Measurements from ENCODE around the gene ITGBL1.

The ITGBL1 gene

GRCh38 chr13:101452519-101453485 is at the start of gene ITGBL1:
Gene ITGBL1 (plus strand): TSS chr13:101452675. CDS start chr13:101452834, 159 bp downstream.
- DNase-seq (ENCODE audit: low spot score): no peak

- no peak for DNase-seq (ENCODE audit: low spot score)
These were observed 45.7 kb upstream of the ITGBL1 start for GRCh38 chr13:101406791-101407190.

GRCh38 chr13:101408154-101408553 is 44.3 kb upstream of the ITGBL1 start:
- DNase-seq (ENCODE audit: low spot score): no peak

- no peak for DNase-seq (ENCODE audit: low spot score)
These were observed 43.4 kb upstream of the ITGBL1 start for GRCh38 chr13:101408992-101409656.

- DNase-seq (ENCODE audit: low spot score): no peak
These were observed 40.4 kb upstream of the ITGBL1 start for GRCh38 chr13:101412076-101412475.

GRCh38 chr13:101415358-101416174 is 36.9 kb upstream of the ITGBL1 start:
- no peak for DNase-seq (ENCODE audit: low spot score)

GRCh38 chr13:101416181-101417042 is 36.1 kb upstream of the ITGBL1 start, which contains the start of gene NALCN:
Gene NALCN (minus strand): TSS chr13:101416508. CDS start chr13:101399126, 17,382 bp downstream.
- no peak for DNase-seq (ENCODE audit: low spot score)

- DNase-seq (ENCODE audit: low spot score): no peak
These were observed 35.5 kb upstream of the ITGBL1 start for GRCh38 chr13:101417043-101417406.

GRCh38 chr13:101417501-101417900 is 35.0 kb upstream of the ITGBL1 start:
- DNase-seq (ENCODE audit: low spot score): no peak

GRCh38 chr13:101423872-101424271 is 28.6 kb upstream of the ITGBL1 start:
- no peak for DNase-seq (ENCODE audit: low spot score)

GRCh38 chr13:101424381-101425155 is 27.9 kb upstream of the ITGBL1 start:
- DNase-seq (ENCODE audit: low spot score): no peak

- DNase-seq (ENCODE audit: low spot score): no peak
These were observed 27.4 kb upstream of the ITGBL1 start for GRCh38 chr13:101425156-101425471.

GRCh38 chr13:101425623-101426022 is 26.9 kb upstream of the ITGBL1 start:
- DNase-seq (ENCODE audit: low spot score): no peak

- DNase-seq (ENCODE audit: low spot score): no peak
These were observed 22.7 kb upstream of the ITGBL1 start for GRCh38 chr13:101429733-101430132.

GRCh38 chr13:101433895-101434294 is 18.6 kb upstream of the ITGBL1 start:
- DNase-seq (ENCODE audit: low spot score): no peak

- no peak for DNase-seq (ENCODE audit: low spot score)
These were observed 18.0 kb upstream of the ITGBL1 start for GRCh38 chr13:101434486-101434885.

- DNase-seq (ENCODE audit: low spot score): no peak
These were observed 4.6 kb upstream of the ITGBL1 start for GRCh38 chr13:101447852-101448251.

GRCh38 chr13:101449790-101450748 is 2.4 kb upstream of the ITGBL1 start:
- DNase-seq (ENCODE audit: low spot score): no peak

- DNase-seq (ENCODE audit: low spot score): no peak
These were observed 1.7 kb upstream of the ITGBL1 start for GRCh38 chr13:101450749-101451130.

All from hematopoietic multipotent progenitor cell treated with erythropoietin and hydrocortisone succinate and interleukin-3 and kit ligand, for 17 days (in vitro differentiated cells).